Measurements from ENCODE around the gene GIPC2.

GRCh38 chr1:78033797-78034172 is 12.0 kb upstream of the GIPC2 start:
- TF ChIP-seq, protein P1, sequence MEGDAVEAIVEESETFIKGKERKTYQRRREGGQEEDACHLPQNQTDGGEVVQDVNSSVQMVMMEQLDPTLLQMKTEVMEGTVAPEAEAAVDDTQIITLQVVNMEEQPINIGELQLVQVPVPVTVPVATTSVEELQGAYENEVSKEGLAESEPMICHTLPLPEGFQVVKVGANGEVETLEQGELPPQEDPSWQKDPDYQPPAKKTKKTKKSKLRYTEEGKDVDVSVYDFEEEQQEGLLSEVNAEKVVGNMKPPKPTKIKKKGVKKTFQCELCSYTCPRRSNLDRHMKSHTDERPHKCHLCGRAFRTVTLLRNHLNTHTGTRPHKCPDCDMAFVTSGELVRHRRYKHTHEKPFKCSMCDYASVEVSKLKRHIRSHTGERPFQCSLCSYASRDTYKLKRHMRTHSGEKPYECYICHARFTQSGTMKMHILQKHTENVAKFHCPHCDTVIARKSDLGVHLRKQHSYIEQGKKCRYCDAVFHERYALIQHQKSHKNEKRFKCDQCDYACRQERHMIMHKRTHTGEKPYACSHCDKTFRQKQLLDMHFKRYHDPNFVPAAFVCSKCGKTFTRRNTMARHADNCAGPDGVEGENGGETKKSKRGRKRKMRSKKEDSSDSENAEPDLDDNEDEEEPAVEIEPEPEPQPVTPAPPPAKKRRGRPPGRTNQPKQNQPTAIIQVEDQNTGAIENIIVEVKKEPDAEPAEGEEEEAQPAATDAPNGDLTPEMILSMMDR (IDR thresholded peaks at IDR 0.05), result no peak
- TF ChIP-seq POLR2A (IDR thresholded peaks at IDR 0.05), result no peak
- TF ChIP-seq POLR2AphosphoS5 (IDR thresholded peaks at IDR 0.05), result no peak
- TF ChIP-seq EP300 (IDR thresholded peaks at IDR 0.05; ENCODE audit: low read depth), result no peak
